Fibroblast of villous mesenchyme (primary cell): ENCODE results near the gene CIITA. TPM values are rescaled to one million over a fixed set of nuclear protein-coding genes. Genes with fewer than 3 reads are reported as not detected.
"Not testable (repeated sequence)": the region's sequence is repeated elsewhere in the genome, so short reads cannot be mapped to it uniquely, and the experiment has no call there.

Source experiments
- DNase-seq: peaks from one replicate; pipeline ENCODE4 v3.0.0-alpha.2; 2010; ENCODE audit warnings: low read depth
- H3K4me3 ChIP-seq: 2 replicates; pipeline ENCODE4 v1.5.1; 2011; ENCODE audit warnings: low read depth, mild to moderate bottlenecking, low read length
- CTCF ChIP-seq: IDR thresholded peaks from 2 replicates; pipeline ENCODE4 v1.5.1; 2012; ENCODE audit warnings: low read depth, mild to moderate bottlenecking, low read length; ENCODE audit not compliant: insufficient read depth
- total RNA-seq: library from RNA; depleted of rRNA; stranded (reverse); fragments of >200 nt; gene quantifications from 2 replicates; pipeline ENCODE4 v1.2.3, GENCODE V29; 2012

CIITA gene
- total RNA-seq: under 0.01 TPM in 1 of 2 replicates, not detected in the other

- no peak within 1 kb of the TSS for H3K4me3 ChIP-seq
- TF ChIP-seq CTCF: no peak
- peak; percentile 12 for DNase-seq
Observed at GRCh38 chr16:10876799-10877341, at the start of gene CIITA. Gene CIITA, plus strand, starts transcription at chr16:10877202. Its CDS starts 129 bp downstream, at chr16:10877331.

GRCh38 chr16:10827691-10828341, 49.2 kb upstream of the CIITA start:
- no peak for TF ChIP-seq CTCF
- H3K4me3 ChIP-seq: no peak overlapping the region
- DNase-seq: peak; percentile 61

GRCh38 chr16:10828851-10829366, 48.1 kb upstream of the CIITA start:
- DNase-seq: peak; percentile 43
- no peak overlapping the region for H3K4me3 ChIP-seq
- no peak for TF ChIP-seq CTCF

- DNase-seq, H3K4me3 ChIP-seq: not testable (repeated sequence)
Observed at GRCh38 chr16:10829390-10830098, 47.5 kb upstream of the CIITA start.

- not testable (repeated sequence) for H3K4me3 ChIP-seq, DNase-seq
Observed at GRCh38 chr16:10830240-10830639, 46.8 kb upstream of the CIITA start.

GRCh38 chr16:10831894-10832886, 44.8 kb upstream of the CIITA start:
- no peak for DNase-seq
- no peak overlapping the region for H3K4me3 ChIP-seq
- TF ChIP-seq CTCF: no peak

- no peak overlapping the region for H3K4me3 ChIP-seq
- DNase-seq: no peak
- no peak for TF ChIP-seq CTCF
Observed at GRCh38 chr16:10833271-10833670, 43.7 kb upstream of the CIITA start.
